ENCODE measurements around the gene ARID1B.

DNA sequence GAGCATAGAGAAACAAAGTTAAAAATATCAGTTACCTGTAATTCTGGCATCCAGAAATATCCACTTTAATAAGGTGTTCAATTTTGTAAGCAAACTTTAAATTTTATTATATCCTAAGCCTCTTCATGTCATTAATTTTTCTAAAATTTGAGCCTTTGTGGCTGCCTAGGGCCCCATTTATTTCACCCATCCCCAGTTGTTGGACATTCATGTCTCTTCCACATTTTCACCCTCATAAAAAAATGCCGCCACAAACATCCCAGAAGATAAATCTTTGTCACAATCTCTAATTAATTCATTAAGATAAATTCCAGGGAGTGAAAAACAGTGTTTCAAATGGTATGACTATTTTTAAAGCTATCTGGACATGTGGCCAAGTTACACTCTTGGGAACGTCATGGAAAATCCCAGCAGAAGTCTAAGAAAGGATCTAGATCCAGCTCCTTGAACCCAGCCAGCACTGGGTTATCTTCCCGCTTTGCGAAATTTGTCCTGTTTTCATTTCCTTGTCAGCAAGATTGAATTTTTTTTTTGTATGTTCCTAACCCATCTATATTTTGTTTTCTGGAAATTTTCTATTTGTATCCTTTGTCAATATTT is 448.9 kb downstream of the ARID1B start:
- TF ChIP-seq, protein P1, sequence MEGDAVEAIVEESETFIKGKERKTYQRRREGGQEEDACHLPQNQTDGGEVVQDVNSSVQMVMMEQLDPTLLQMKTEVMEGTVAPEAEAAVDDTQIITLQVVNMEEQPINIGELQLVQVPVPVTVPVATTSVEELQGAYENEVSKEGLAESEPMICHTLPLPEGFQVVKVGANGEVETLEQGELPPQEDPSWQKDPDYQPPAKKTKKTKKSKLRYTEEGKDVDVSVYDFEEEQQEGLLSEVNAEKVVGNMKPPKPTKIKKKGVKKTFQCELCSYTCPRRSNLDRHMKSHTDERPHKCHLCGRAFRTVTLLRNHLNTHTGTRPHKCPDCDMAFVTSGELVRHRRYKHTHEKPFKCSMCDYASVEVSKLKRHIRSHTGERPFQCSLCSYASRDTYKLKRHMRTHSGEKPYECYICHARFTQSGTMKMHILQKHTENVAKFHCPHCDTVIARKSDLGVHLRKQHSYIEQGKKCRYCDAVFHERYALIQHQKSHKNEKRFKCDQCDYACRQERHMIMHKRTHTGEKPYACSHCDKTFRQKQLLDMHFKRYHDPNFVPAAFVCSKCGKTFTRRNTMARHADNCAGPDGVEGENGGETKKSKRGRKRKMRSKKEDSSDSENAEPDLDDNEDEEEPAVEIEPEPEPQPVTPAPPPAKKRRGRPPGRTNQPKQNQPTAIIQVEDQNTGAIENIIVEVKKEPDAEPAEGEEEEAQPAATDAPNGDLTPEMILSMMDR (IDR thresholded peaks at IDR 0.05; ENCODE audit: low read length): no peak
- TF ChIP-seq EZH2 (optimal IDR thresholded peaks at IDR 0.05; ENCODE audit: low read depth, low read length): no peak
- no peak for TF ChIP-seq EZH2phosphoT487 (IDR thresholded peaks at IDR 0.05; ENCODE audit: low read length)

Measured in MM.1S (cell line).